GM23338 (cell line): Measurements from ENCODE around the gene LYSMD1. TPM values are rescaled to one million over a fixed set of nuclear protein-coding genes. Genes with fewer than 3 reads are reported as not detected.

ENCODE experiments used
- polyA plus RNA-seq: library from polyadenylated mRNA; unstranded; fragments of >200 nt; fragmentation: Nextera tagmentation; extraction: Ambion mirVana; gene quantifications from 2 replicates; pipeline ENCODE4 v1.2.1, GENCODE V29; 2016
- total RNA-seq: library from RNA; depleted of rRNA; stranded (reverse); fragments of >200 nt; shearing (Covaris generic); gene quantifications from 2 replicates; pipeline ENCODE4 v1.2.3, GENCODE V29; 2014; rRNA removed

The LYSMD1 gene
- total and polyA plus RNA-seq, 2 experiments from 2014 or later: 3.6 to 6.4 TPM

Other genes with a start within 250 kb of the LYSMD1 start
- gene SETDB1, start 239.5 kb downstream of the LYSMD1 start, total RNA-seq: 33.0 and 47.4 TPM in 2 replicates
- 15.1 and 16.9 TPM in 2 replicates for gene SETDB1, start 239.5 kb downstream of the LYSMD1 start, polyA plus RNA-seq
- gene CERS2, start 191.1 kb downstream of the LYSMD1 start, total RNA-seq: 120 and 122 TPM in 2 replicates
- gene CERS2, start 191.1 kb downstream of the LYSMD1 start, polyA plus RNA-seq: 75.1 and 83.3 TPM in 2 replicates
- 1.7 and 2.2 TPM in 2 replicates for gene ANXA9, start 183.6 kb downstream of the LYSMD1 start, total RNA-seq
- gene ANXA9, start 183.6 kb downstream of the LYSMD1 start, polyA plus RNA-seq: 1.0 and 1.4 TPM in 2 replicates
- gene MINDY1, start 159.0 kb downstream of the LYSMD1 start, total RNA-seq: 9.7 and 10.3 TPM in 2 replicates
- 4.2 and 4.5 TPM in 2 replicates for gene MINDY1, start 159.0 kb downstream of the LYSMD1 start, polyA plus RNA-seq
- 23.7 and 33.2 TPM in 2 replicates for gene PRUNE1, start 157.5 kb downstream of the LYSMD1 start, total RNA-seq
- 14.7 and 16.7 TPM in 2 replicates for gene PRUNE1, start 157.5 kb downstream of the LYSMD1 start, polyA plus RNA-seq
- gene BNIPL, start 129.3 kb downstream of the LYSMD1 start, total RNA-seq: 1.2 and 2.4 TPM in 2 replicates
- gene BNIPL, start 129.3 kb downstream of the LYSMD1 start, polyA plus RNA-seq: 0.59 and 0.91 TPM in 2 replicates
- gene C1orf56, start 118.2 kb downstream of the LYSMD1 start, total RNA-seq: 1.6 and 3.9 TPM in 2 replicates
- gene C1orf56, start 118.2 kb downstream of the LYSMD1 start, polyA plus RNA-seq: 26.3 and 27.8 TPM in 2 replicates
- 44.9 and 49.1 TPM in 2 replicates for gene CDC42SE1, start 106.3 kb downstream of the LYSMD1 start, total RNA-seq
- 18.3 and 18.4 TPM in 2 replicates for gene CDC42SE1, start 106.3 kb downstream of the LYSMD1 start, polyA plus RNA-seq
- gene MLLT11, start 105.5 kb downstream of the LYSMD1 start, total RNA-seq: 10.6 and 11.3 TPM in 2 replicates
- gene MLLT11, start 105.5 kb downstream of the LYSMD1 start, polyA plus RNA-seq: 19.7 and 22.6 TPM in 2 replicates
- gene GABPB2, start 95.1 kb downstream of the LYSMD1 start, total RNA-seq: 2.6 and 2.8 TPM in 2 replicates
- 0.82 and 1.1 TPM in 2 replicates for gene GABPB2, start 95.1 kb downstream of the LYSMD1 start, polyA plus RNA-seq
- 12.3 and 24.4 TPM in 2 replicates for gene SEMA6C, start 19.3 kb downstream of the LYSMD1 start, total RNA-seq
- gene SEMA6C, start 19.3 kb downstream of the LYSMD1 start, polyA plus RNA-seq: 6.2 and 8.5 TPM in 2 replicates
- not detected in 2 replicates for gene TNFAIP8L2, start 9.3 kb downstream of the LYSMD1 start, total RNA-seq
- gene TNFAIP8L2, start 9.3 kb downstream of the LYSMD1 start, polyA plus RNA-seq: 0.40 and 0.49 TPM in 2 replicates
- 26.3 and 27.1 TPM in 2 replicates for gene SCNM1, start 242 bp upstream of the LYSMD1 start, total RNA-seq
- gene SCNM1, start 242 bp upstream of the LYSMD1 start, polyA plus RNA-seq: 88.9 and 92.3 TPM in 2 replicates
- gene TMOD4, start 10.1 kb upstream of the LYSMD1 start, total RNA-seq: 1.3 TPM in 1 of 2 replicates, not detected in the other
- gene TMOD4, start 10.1 kb upstream of the LYSMD1 start, polyA plus RNA-seq: not detected in 2 replicates
- gene VPS72, start 24.3 kb upstream of the LYSMD1 start, total RNA-seq: 60.2 and 64.0 TPM in 2 replicates
- 90.3 and 95.3 TPM in 2 replicates for gene VPS72, start 24.3 kb upstream of the LYSMD1 start, polyA plus RNA-seq
- gene PIP5K1A, start 32.6 kb upstream of the LYSMD1 start, total RNA-seq: 61.4 and 63.3 TPM in 2 replicates
- gene PIP5K1A, start 32.6 kb upstream of the LYSMD1 start, polyA plus RNA-seq: 23.2 and 31.4 TPM in 2 replicates
- 165 and 171 TPM in 2 replicates for gene PSMD4, start 88.8 kb upstream of the LYSMD1 start, total RNA-seq
- 235 and 263 TPM in 2 replicates for gene PSMD4, start 88.8 kb upstream of the LYSMD1 start, polyA plus RNA-seq
- gene ZNF687, start 116.4 kb upstream of the LYSMD1 start, total RNA-seq: 63.1 and 63.9 TPM in 2 replicates
- gene ZNF687, start 116.4 kb upstream of the LYSMD1 start, polyA plus RNA-seq: 7.7 and 8.2 TPM in 2 replicates
- 19.1 and 25.5 TPM in 2 replicates for gene PI4KB, start 161.5 kb upstream of the LYSMD1 start, total RNA-seq
- 12.3 and 15.3 TPM in 2 replicates for gene PI4KB, start 161.5 kb upstream of the LYSMD1 start, polyA plus RNA-seq
- 44.5 and 48.5 TPM in 2 replicates for gene RFX5, start 181.3 kb upstream of the LYSMD1 start, total RNA-seq
- gene RFX5, start 181.3 kb upstream of the LYSMD1 start, polyA plus RNA-seq: 13.0 and 13.3 TPM in 2 replicates
- gene SELENBP1, start 206.8 kb upstream of the LYSMD1 start, total RNA-seq: 13.4 and 14.5 TPM in 2 replicates
- 10.7 and 12.3 TPM in 2 replicates for gene SELENBP1, start 206.8 kb upstream of the LYSMD1 start, polyA plus RNA-seq
- gene PSMB4, start 233.7 kb upstream of the LYSMD1 start, total RNA-seq: 348 and 352 TPM in 2 replicates
- gene PSMB4, start 233.7 kb upstream of the LYSMD1 start, polyA plus RNA-seq: 417 and 443 TPM in 2 replicates